Measurements from ENCODE around the gene TNNC2.
"Not testable (repeated sequence)": the region's sequence is repeated elsewhere in the genome, so short reads cannot be mapped to it uniquely, and the experiment has no call there.

- TF ChIP-seq, protein P1, sequence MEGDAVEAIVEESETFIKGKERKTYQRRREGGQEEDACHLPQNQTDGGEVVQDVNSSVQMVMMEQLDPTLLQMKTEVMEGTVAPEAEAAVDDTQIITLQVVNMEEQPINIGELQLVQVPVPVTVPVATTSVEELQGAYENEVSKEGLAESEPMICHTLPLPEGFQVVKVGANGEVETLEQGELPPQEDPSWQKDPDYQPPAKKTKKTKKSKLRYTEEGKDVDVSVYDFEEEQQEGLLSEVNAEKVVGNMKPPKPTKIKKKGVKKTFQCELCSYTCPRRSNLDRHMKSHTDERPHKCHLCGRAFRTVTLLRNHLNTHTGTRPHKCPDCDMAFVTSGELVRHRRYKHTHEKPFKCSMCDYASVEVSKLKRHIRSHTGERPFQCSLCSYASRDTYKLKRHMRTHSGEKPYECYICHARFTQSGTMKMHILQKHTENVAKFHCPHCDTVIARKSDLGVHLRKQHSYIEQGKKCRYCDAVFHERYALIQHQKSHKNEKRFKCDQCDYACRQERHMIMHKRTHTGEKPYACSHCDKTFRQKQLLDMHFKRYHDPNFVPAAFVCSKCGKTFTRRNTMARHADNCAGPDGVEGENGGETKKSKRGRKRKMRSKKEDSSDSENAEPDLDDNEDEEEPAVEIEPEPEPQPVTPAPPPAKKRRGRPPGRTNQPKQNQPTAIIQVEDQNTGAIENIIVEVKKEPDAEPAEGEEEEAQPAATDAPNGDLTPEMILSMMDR (IDR thresholded peaks at IDR 0.05) = not testable (repeated sequence)
- not testable (repeated sequence) for TF ChIP-seq POLR2A, POLR2AphosphoS5, EP300 (IDR thresholded peaks at IDR 0.05)
Observed at GRCh38 chr20:45874104-45874481, 47.0 kb upstream of the TNNC2 start.
